IMR-90 (cell line): Measurements from ENCODE around the gene CXCL16. TPM values are rescaled to one million over a fixed set of nuclear protein-coding genes. Genes with fewer than 3 reads are reported as not detected.
"Not testable (repeated sequence)": the region's sequence is repeated elsewhere in the genome, so short reads cannot be mapped to it uniquely, and the experiment has no call there.

Source experiments
- ATAC-seq: fragments of 200-7000 bp; cut with Tn5 transposase; 2 replicates; pipeline ENCODE4 v1.9.1; 2020; ENCODE audit warnings: low read depth, mild to moderate bottlenecking, moderate library complexity
- BruUV-seq: library from RNA; stranded (reverse); fragments of 400-500 nt; replicated peaks from 2 replicates; lab custom pipeline; 2021; lab: Mats Ljungman, UMichigan
- CTCF ChIA-PET: fragments of 300-600 bp; formaldehyde crosslinking; extraction: SDS; loops from one replicate; lab custom pipeline; 2021; ENCODE audit warnings: antibody characterized with exemption; lab: Yijun Ruan, JAX
- POLR2A ChIA-PET: fragments of 300-600 bp; sonication (Branson Sonifier 250); formaldehyde crosslinking; loops from one replicate; lab custom pipeline; 2022; ENCODE audit warnings: antibody characterized with exemption; ENCODE audit not compliant: unreplicated experiment; lab: Charles Lee
- DNase-seq: peaks from one replicate; pipeline ENCODE4 v3.0.0; 2013
- H2AFZ ChIP-seq: replicated peaks from 2 replicates; pipeline ENCODE3; 2013; ENCODE audit warnings: low read length, mild to moderate bottlenecking; ENCODE audit not compliant: poor library complexity
- H2AK5ac ChIP-seq: 2 replicates; pipeline ENCODE4 v1.6.1; 2013; ENCODE audit warnings: low read depth, low read length, inconsistent platforms
- H2AK9ac ChIP-seq: replicated peaks from 2 replicates; pipeline ENCODE3; 2013; ENCODE audit warnings: mild to moderate bottlenecking, low read depth, low read length, moderate library complexity; ENCODE audit not compliant: poor library complexity
- H2BK120ac ChIP-seq: 2 replicates; pipeline ENCODE4 v1.6.1; 2013; ENCODE audit warnings: low read depth, low read length, inconsistent platforms
- H2BK15ac ChIP-seq: 3 replicates; pipeline ENCODE4 v1.6.1; 2013; ENCODE audit warnings: low read depth, low read length, inconsistent platforms
- H2BK20ac ChIP-seq: 2 replicates; pipeline ENCODE4 v1.6.1; 2013; ENCODE audit warnings: low read depth, mild to moderate bottlenecking, inconsistent platforms, low read length, moderate library complexity
- H2BK5ac ChIP-seq: 2 replicates; pipeline ENCODE4 v1.6.1; 2013; ENCODE audit warnings: mild to moderate bottlenecking, low read depth, low read length, inconsistent platforms; ENCODE audit not compliant: poor library complexity, severe bottlenecking
- H3K14ac ChIP-seq: replicated peaks from 2 replicates; pipeline ENCODE4 v1.6.1; 2013; ENCODE audit warnings: low read depth, low read length, inconsistent platforms
- H3K18ac ChIP-seq: 2 replicates; pipeline ENCODE4 v1.6.1; 2013; ENCODE audit warnings: low read depth, low read length, control low read depth
- H3K23ac ChIP-seq: 2 replicates; pipeline ENCODE4 v1.6.1; 2013; ENCODE audit warnings: low read depth, low read length, inconsistent platforms
- H3K27ac ChIP-seq: 2 replicates; pipeline ENCODE4 v1.5.1; 2013; ENCODE audit warnings: mild to moderate bottlenecking, control low read depth, low read length; ENCODE audit not compliant: insufficient read depth
- H3K27me3 ChIP-seq: 2 replicates; pipeline ENCODE4 v1.6.1; 2013; ENCODE audit warnings: low read length; ENCODE audit not compliant: control insufficient read depth, insufficient read depth
- H3K36me3 ChIP-seq: 2 replicates; pipeline ENCODE4 v1.6.1; 2013; ENCODE audit warnings: low read length, mixed read lengths; ENCODE audit not compliant: control insufficient read depth, insufficient read depth
- H3K4ac ChIP-seq: 2 replicates; pipeline ENCODE4 v1.6.1; 2013; ENCODE audit warnings: low read depth, low read length, inconsistent platforms
- H3K4me1 ChIP-seq: 2 replicates; pipeline ENCODE4 v1.6.1; 2013; ENCODE audit warnings: low read length, mixed read lengths; ENCODE audit not compliant: control insufficient read depth, insufficient read depth
- H3K4me2 ChIP-seq: 2 replicates; pipeline ENCODE4 v1.6.1; 2013; ENCODE audit warnings: low read depth, mild to moderate bottlenecking, control low read depth, low read length, moderate library complexity
- H3K4me3 ChIP-seq: 2 replicates; pipeline ENCODE4 v1.5.1; 2013; ENCODE audit warnings: low read depth, mild to moderate bottlenecking, control low read depth, low read length, moderate library complexity; ENCODE audit not compliant: insufficient read depth
- H3K56ac ChIP-seq: 2 replicates; pipeline ENCODE4 v1.6.1; 2013; ENCODE audit warnings: low read length, inconsistent platforms; ENCODE audit not compliant: insufficient read depth; ENCODE audit errors: extremely low read depth
- H3K79me1 ChIP-seq, 2 experiments: 2 replicates each; pipeline ENCODE4 v1.6.1; 2013; ENCODE audit warnings: low read length in 2 of 2, inconsistent platforms in 1 of 2, low read depth in 1 of 2
- H3K9ac ChIP-seq: 2 replicates; pipeline ENCODE4 v1.6.1; 2013; ENCODE audit warnings: low read depth, low read length, control low read depth
- H3K9me1 ChIP-seq: 2 replicates; pipeline ENCODE4 v1.6.1; 2013; ENCODE audit warnings: low read length, inconsistent platforms; ENCODE audit not compliant: insufficient read depth
- H3K9me3 ChIP-seq: 2 replicates; pipeline ENCODE4 v1.6.1; 2013; ENCODE audit warnings: low read length; ENCODE audit not compliant: control insufficient read depth, insufficient read depth
- H4K20me1 ChIP-seq: 2 replicates; pipeline ENCODE4 v1.6.1; 2013; ENCODE audit warnings: low read length, inconsistent platforms; ENCODE audit not compliant: insufficient read depth
- H4K5ac ChIP-seq: 2 replicates; pipeline ENCODE4 v1.6.1; 2013; ENCODE audit warnings: mild to moderate bottlenecking, low read depth, low read length, control low read depth
- H4K8ac ChIP-seq, 2 experiments: 2 replicates each; pipeline ENCODE4 v1.6.1; 2013; ENCODE audit warnings: low read depth in 2 of 2, low read length in 2 of 2, control low read depth in 1 of 2, inconsistent platforms in 1 of 2
- H4K91ac ChIP-seq: 2 replicates; pipeline ENCODE4 v1.6.1; 2013; ENCODE audit warnings: low read depth, low read length, inconsistent platforms; ENCODE audit not compliant: insufficient read depth
- whole genome bisulfite sequencing, 2 experiments: methylation state at CpG; one replicate each; pipeline versions ENCODE4 v1.1.5 to v1.1.7; 2013; ENCODE audit warnings: missing lambda C conversion rate in 2 of 2; ENCODE audit not compliant: insufficient read length in 1 of 2; ENCODE audit errors: extremely low coverage in 2 of 2; 5-methylcytosine and 5-hydroxymethylcytosine counted together
- dilution Hi-C: fragments of 300-500 bp; cut with HindIII; formaldehyde crosslinking; loops from one replicate; pipeline ENCODE4 v1.14.3; 2018; ENCODE audit warnings: low sequenced_read_pairs; ENCODE audit not compliant: unreplicated experiment
- in situ Hi-C: fragments of 300-500 bp; cut with MboI; formaldehyde crosslinking; loops from 3 replicates; pipeline ENCODE4 v1.14.3; 2019; ENCODE audit warnings: low sequenced_read_pairs, inconsistent platforms, mixed read lengths
- intact Hi-C: fragments of 100-400 bp; cut with micrococcal nuclease; formaldehyde crosslinking; loops from 2 replicates; pipeline ENCODE4 v1.10.0; 2022
- polyA plus RNA-seq, 3 experiments: library from polyadenylated mRNA; depleted of rRNA; stranded (reverse); fragments of >200 nt; gene quantifications; 2 replicates each; pipeline ENCODE4 v1.2.3, GENCODE V29; 2012; ENCODE audit warnings: low replicate concordance in 1 of 3
- total RNA-seq: library from RNA; depleted of rRNA; stranded (reverse); fragments of >200 nt; gene quantifications from 2 replicates; pipeline ENCODE4 v1.2.3, GENCODE V29; 2012; rRNA removed

Gene CXCL16
- total and polyA plus RNA-seq, 2 of the 4 experiments (the other 2 are of a cell fraction): 0.36 to 1.6 TPM

DNA sequence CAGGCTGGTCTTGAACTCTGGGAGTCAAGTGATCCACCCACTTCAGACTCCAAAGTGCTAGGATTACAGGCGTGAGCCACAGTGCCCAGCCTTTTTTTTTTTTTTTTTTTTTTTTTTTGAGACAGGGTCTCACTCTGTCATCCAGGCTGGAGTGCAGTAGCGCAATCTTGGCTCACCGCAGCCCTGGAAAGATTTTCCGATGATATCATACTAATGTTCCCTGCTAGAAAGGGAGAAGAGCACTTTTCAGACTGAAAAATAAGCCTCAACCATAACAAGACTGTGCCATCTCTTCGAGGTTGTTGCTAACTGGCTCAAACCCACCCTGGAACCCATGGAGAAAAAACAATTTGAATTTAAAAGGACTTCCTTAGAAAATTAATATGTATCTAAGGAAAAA, 56.0 kb downstream of the CXCL16 start:
- H3K9ac ChIP-seq, H3K4me2 ChIP-seq, H3K27ac ChIP-seq, intact Hi-C loops, H4K91ac ChIP-seq, H4K5ac ChIP-seq, BruUV-seq, in situ Hi-C loops, H2AK9ac ChIP-seq, H2BK15ac ChIP-seq, H3K56ac ChIP-seq, DNase-seq, H3K9me3 ChIP-seq, H4K8ac ChIP-seq, H3K4me1 ChIP-seq, CTCF ChIA-PET, ATAC-seq, H2BK120ac ChIP-seq, H2AFZ ChIP-seq, H3K23ac ChIP-seq, H2BK20ac ChIP-seq, dilution Hi-C loops, H3K4ac ChIP-seq, H2AK5ac ChIP-seq, H2BK5ac ChIP-seq, H3K14ac ChIP-seq, POLR2A ChIA-PET, H3K18ac ChIP-seq, H3K27me3 ChIP-seq, H3K4me3 ChIP-seq: not testable (repeated sequence)
- Histone ChIP-seq H3K36me3 (peaks cover 21% of the 10 kb centered on the region), H4K20me1 (peaks cover 15% of the 10 kb centered on the region; the same call in 1 of the 2 replicates), H3K79me1 (peaks cover 3 to 32% of the 10 kb centered on the region in 2 experiments), H3K9me1 (peaks cover 13% of the 10 kb centered on the region)
- WGBS, 2 experiments: no CpG with 5 or more reads among the region's 5 CpGs

Other genes starting within 250 kb of the CXCL16 start
- under 0.01 TPM in 1 of 2 replicates, not detected in the other for gene SPNS2, start 241.0 kb downstream of the CXCL16 start, total RNA-seq
- gene SPNS2, start 241.0 kb downstream of the CXCL16 start, polyA plus RNA-seq (2012; rRNA removed): not detected in 2 replicates
- gene MYBBP1A, start 184.5 kb downstream of the CXCL16 start, total RNA-seq: 22.6 and 24.7 TPM in 2 replicates
- 45.9 and 53.0 TPM in 2 replicates for gene MYBBP1A, start 184.5 kb downstream of the CXCL16 start, polyA plus RNA-seq (2012; rRNA removed)
- gene GGT6, start 179.4 kb downstream of the CXCL16 start, total RNA-seq: not detected in 2 replicates
- gene GGT6, start 179.4 kb downstream of the CXCL16 start, polyA plus RNA-seq (2012; rRNA removed): not detected in 2 replicates
- gene SMTNL2, start 155.4 kb downstream of the CXCL16 start, total RNA-seq: not detected in 2 replicates
- not detected in 2 replicates for gene SMTNL2, start 155.4 kb downstream of the CXCL16 start, polyA plus RNA-seq (2012; rRNA removed)
- gene ALOX15, start 98.2 kb downstream of the CXCL16 start, total RNA-seq: not detected in 2 replicates
- gene ALOX15, start 98.2 kb downstream of the CXCL16 start, polyA plus RNA-seq (2012; rRNA removed): not detected in 2 replicates
- 6.3 and 9.2 TPM in 2 replicates for gene PELP1, start 35.8 kb downstream of the CXCL16 start, total RNA-seq
- gene PELP1, start 35.8 kb downstream of the CXCL16 start, polyA plus RNA-seq (2012; rRNA removed): 20.8 and 24.0 TPM in 2 replicates
- 3.9 and 6.1 TPM in 2 replicates for gene ARRB2, start 29.3 kb downstream of the CXCL16 start, total RNA-seq
- 10.6 and 12.5 TPM in 2 replicates for gene ARRB2, start 29.3 kb downstream of the CXCL16 start, polyA plus RNA-seq (2012; rRNA removed)
- 9.9 and 10.3 TPM in 2 replicates for gene MED11, start 8.5 kb downstream of the CXCL16 start, total RNA-seq
- 23.3 and 24.1 TPM in 2 replicates for gene MED11, start 8.5 kb downstream of the CXCL16 start, polyA plus RNA-seq (2012; rRNA removed)
- under 0.01 TPM in 1 of 2 replicates, not detected in the other for gene ZMYND15, start 95 bp downstream of the CXCL16 start, total RNA-seq
- 0.07 and 0.14 TPM in 2 replicates for gene ZMYND15, start 95 bp downstream of the CXCL16 start, polyA plus RNA-seq (2012; rRNA removed)
- gene TM4SF5, start 32.0 kb upstream of the CXCL16 start, total RNA-seq: not detected in 2 replicates
- gene TM4SF5, start 32.0 kb upstream of the CXCL16 start, polyA plus RNA-seq (2012; rRNA removed): not detected in 2 replicates
- not detected in 2 replicates for gene VMO1, start 46.4 kb upstream of the CXCL16 start, total RNA-seq
- gene VMO1, start 46.4 kb upstream of the CXCL16 start, polyA plus RNA-seq (2012; rRNA removed): 0.14 TPM in 1 of 2 replicates, not detected in the other
- gene GLTPD2, start 49.0 kb upstream of the CXCL16 start, total RNA-seq: not detected in 2 replicates
- gene GLTPD2, start 49.0 kb upstream of the CXCL16 start, polyA plus RNA-seq (2012; rRNA removed): not detected in 2 replicates
- 217 and 244 TPM in 2 replicates for gene PSMB6, start 56.2 kb upstream of the CXCL16 start, total RNA-seq
- 254 and 291 TPM in 2 replicates for gene PSMB6, start 56.2 kb upstream of the CXCL16 start, polyA plus RNA-seq (2012; rRNA removed)
- gene PLD2, start 67.2 kb upstream of the CXCL16 start, total RNA-seq: 9.4 and 12.5 TPM in 2 replicates
- 28.0 and 28.8 TPM in 2 replicates for gene PLD2, start 67.2 kb upstream of the CXCL16 start, polyA plus RNA-seq (2012; rRNA removed)
- 12.2 and 12.8 TPM in 2 replicates for gene MINK1, start 93.4 kb upstream of the CXCL16 start, total RNA-seq
- 40.9 and 41.3 TPM in 2 replicates for gene MINK1, start 93.4 kb upstream of the CXCL16 start, polyA plus RNA-seq (2012; rRNA removed)
- gene C17orf107, start 159.6 kb upstream of the CXCL16 start, total RNA-seq: 0.54 and 0.56 TPM in 2 replicates
- 0.82 and 1.3 TPM in 2 replicates for gene C17orf107, start 159.6 kb upstream of the CXCL16 start, polyA plus RNA-seq (2012; rRNA removed)
- under 0.01 TPM in 2 replicates for gene CHRNE, start 163.2 kb upstream of the CXCL16 start, total RNA-seq
- gene CHRNE, start 163.2 kb upstream of the CXCL16 start, polyA plus RNA-seq (2012; rRNA removed): 0.21 and 0.24 TPM in 2 replicates
- gene GP1BA, start 192.3 kb upstream of the CXCL16 start, total RNA-seq: not detected in 2 replicates
- not detected in 2 replicates for gene GP1BA, start 192.3 kb upstream of the CXCL16 start, polyA plus RNA-seq (2012; rRNA removed)
- gene SLC25A11, start 200.1 kb upstream of the CXCL16 start, total RNA-seq: 30.8 and 35.0 TPM in 2 replicates
- gene SLC25A11, start 200.1 kb upstream of the CXCL16 start, polyA plus RNA-seq (2012; rRNA removed): 62.2 and 68.2 TPM in 2 replicates
- 13.1 and 13.3 TPM in 2 replicates for gene RNF167, start 200.3 kb upstream of the CXCL16 start, total RNA-seq
- 79.5 and 83.6 TPM in 2 replicates for gene RNF167, start 200.3 kb upstream of the CXCL16 start, polyA plus RNA-seq (2012; rRNA removed)
- 348 and 432 TPM in 2 replicates for gene PFN1, start 208.6 kb upstream of the CXCL16 start, total RNA-seq
- gene PFN1, start 208.6 kb upstream of the CXCL16 start, polyA plus RNA-seq (2012; rRNA removed): 1,671 and 2,152 TPM in 2 replicates
- gene ENO3, start 211.2 kb upstream of the CXCL16 start, total RNA-seq: 1.4 TPM in 2 replicates
- 4.2 and 5.1 TPM in 2 replicates for gene ENO3, start 211.2 kb upstream of the CXCL16 start, polyA plus RNA-seq (2012; rRNA removed)
- gene SPAG7, start 227.9 kb upstream of the CXCL16 start, total RNA-seq: 50.2 and 52.2 TPM in 2 replicates
- gene SPAG7, start 227.9 kb upstream of the CXCL16 start, polyA plus RNA-seq (2012; rRNA removed): 108 and 115 TPM in 2 replicates
- gene CAMTA2, start 247.7 kb upstream of the CXCL16 start, total RNA-seq: 1.4 TPM in 2 replicates
- gene CAMTA2, start 247.7 kb upstream of the CXCL16 start, polyA plus RNA-seq (2012; rRNA removed): 54.7 and 59.7 TPM in 2 replicates